ENCODE results near the gene WNT5A. TPM values are rescaled to one million over a fixed set of nuclear protein-coding genes. Genes with fewer than 3 reads are reported as not detected.

Gene WNT5A
- total RNA-seq, 4 donors from 2014 or later = 6.2 to 96.5 (median 23.1) TPM

DNA sequence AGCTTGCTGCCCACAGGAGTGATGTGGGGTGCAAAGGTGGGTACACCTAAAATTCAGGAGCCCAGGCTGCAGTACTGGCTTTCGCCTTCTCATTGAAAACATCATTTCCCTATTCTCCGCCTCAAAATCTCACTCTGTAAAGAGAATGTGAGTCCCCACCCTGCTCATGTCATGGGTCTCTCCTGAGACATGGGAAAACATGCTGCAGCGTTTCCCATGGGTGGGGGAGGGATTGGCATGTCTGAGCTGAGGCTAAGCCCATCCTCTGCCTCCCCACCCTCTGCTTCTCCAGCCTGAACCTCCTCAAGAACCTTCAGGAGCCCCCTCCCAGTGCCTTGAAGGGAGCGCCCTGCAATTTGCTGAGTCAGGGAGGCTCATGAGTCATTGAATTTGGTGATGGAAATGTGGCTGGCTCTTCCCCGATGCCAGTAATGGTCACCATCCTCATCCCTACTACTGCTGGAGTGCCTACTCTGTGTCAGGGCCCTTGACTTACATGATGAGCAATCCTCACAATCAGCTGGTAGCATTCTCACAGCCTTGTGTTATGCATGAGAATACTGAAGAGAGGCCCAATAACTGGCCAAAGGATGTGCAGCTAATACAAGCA, 28.8 kb downstream of the WNT5A start:
- no peak for DNase-seq
- no peak overlapping the region for H3K27ac ChIP-seq
- H3K4me3 ChIP-seq = no peak overlapping the region
- no peaks in the 10 kb centered on the region for H3K4me1 ChIP-seq
- TF ChIP-seq, protein P1, sequence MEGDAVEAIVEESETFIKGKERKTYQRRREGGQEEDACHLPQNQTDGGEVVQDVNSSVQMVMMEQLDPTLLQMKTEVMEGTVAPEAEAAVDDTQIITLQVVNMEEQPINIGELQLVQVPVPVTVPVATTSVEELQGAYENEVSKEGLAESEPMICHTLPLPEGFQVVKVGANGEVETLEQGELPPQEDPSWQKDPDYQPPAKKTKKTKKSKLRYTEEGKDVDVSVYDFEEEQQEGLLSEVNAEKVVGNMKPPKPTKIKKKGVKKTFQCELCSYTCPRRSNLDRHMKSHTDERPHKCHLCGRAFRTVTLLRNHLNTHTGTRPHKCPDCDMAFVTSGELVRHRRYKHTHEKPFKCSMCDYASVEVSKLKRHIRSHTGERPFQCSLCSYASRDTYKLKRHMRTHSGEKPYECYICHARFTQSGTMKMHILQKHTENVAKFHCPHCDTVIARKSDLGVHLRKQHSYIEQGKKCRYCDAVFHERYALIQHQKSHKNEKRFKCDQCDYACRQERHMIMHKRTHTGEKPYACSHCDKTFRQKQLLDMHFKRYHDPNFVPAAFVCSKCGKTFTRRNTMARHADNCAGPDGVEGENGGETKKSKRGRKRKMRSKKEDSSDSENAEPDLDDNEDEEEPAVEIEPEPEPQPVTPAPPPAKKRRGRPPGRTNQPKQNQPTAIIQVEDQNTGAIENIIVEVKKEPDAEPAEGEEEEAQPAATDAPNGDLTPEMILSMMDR (IDR thresholded peaks at IDR 0.05) = no peak
- no peak for TF ChIP-seq POLR2A (IDR thresholded peaks at IDR 0.05)
- no peaks in the 10 kb centered on the region for H3K9me3 ChIP-seq
- no peaks in the 10 kb centered on the region for H3K27me3 ChIP-seq
- H3K36me3 ChIP-seq = no peaks in the 10 kb centered on the region
- intact Hi-C loops (cut with DNase I; ENCODE audit: low total_unique reads) = no loop called here

DNA sequence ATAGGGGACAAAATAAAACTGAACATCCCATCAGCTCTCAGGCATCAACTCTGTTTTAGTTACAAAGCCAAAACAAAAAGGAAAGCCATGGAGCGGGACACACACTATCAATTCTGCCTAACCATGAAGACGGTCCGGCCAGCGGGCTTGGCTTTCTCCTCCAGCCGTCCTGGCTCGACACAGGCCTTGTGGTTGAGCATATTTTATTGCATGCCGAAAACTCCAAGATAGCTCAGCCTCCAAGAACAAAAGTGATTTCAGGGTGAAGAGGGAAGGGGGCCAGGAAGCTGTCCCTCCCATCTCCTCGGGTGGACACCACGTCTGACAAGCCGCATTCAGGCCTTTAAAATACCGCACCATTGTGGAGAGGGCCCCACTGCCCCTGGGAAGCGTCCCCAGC, 31.2 kb downstream of the WNT5A start:
- DNase-seq = no peak
- Histone ChIP-seq H3K9me3 (no peaks in the 10 kb centered on the region), H3K27me3 (no peaks in the 10 kb centered on the region), H3K36me3 (no peaks in the 10 kb centered on the region), H3K4me1 (no peaks in the 10 kb centered on the region), H3K4me3 (no peak overlapping the region), H3K27ac (no peak overlapping the region)
- intact Hi-C loops (cut with DNase I; ENCODE audit: low total_unique reads) = no loop called here
- TF ChIP-seq, protein P1 (IDR thresholded peaks at IDR 0.05) = no peak
- no peak for TF ChIP-seq POLR2A (IDR thresholded peaks at IDR 0.05)

DNA sequence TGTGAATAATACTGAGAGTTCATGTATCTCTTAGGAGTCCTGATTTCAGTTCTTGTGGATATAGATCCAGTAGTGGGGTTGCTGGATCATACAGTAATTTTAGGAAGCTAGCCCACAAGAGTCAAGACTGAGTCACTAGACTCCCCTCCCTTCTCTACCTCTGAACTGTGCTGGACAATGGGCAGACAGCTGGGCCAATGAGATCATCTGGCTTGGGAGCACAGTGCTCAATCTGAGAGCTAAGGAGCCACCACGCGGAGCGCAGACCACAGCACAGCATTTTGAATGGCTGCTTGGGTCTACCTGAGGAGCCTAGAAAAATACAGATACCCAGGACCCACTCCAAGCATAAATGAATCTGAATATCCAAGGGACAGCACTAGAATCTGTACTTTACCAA, 32.5 kb downstream of the WNT5A start:
- Histone ChIP-seq H3K4me1 (no peaks in the 10 kb centered on the region), H3K27ac (no peak overlapping the region), H3K36me3 (no peaks in the 10 kb centered on the region), H3K9me3 (no peaks in the 10 kb centered on the region), H3K4me3 (no peak overlapping the region), H3K27me3 (no peaks in the 10 kb centered on the region)
- TF ChIP-seq POLR2A (IDR thresholded peaks at IDR 0.05) = no peak
- TF ChIP-seq, protein P1 (IDR thresholded peaks at IDR 0.05) = no peak
- intact Hi-C loops (cut with DNase I; ENCODE audit: low total_unique reads) = no loop called here
- DNase-seq = no peak

DNA sequence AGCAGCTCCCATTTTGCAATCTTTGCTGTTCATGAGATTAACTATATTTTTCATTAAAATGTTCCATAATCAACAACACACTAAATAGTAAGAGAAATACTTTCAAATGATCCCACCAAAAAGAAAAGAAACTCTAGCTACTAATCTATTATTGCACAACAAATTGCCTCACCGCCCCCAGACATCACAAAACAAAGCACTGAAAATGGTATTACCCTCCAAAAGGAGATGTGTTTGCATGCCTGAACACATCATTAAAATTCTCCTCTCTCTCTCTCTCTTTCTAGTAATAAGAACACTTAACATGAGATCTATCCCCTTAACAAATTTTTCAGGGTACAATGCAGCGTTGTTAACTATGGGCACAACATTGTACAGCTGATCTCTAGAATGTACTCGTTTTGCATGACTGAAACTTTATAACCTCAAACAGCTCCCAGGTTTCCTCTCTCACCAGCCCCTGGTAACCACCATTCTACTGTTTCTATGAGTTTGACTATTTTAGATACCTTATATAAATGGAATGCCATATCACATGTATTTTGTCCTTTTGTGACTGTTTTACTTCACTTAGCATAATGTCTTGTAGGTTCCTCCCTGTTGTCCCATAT, 33.1 kb downstream of the WNT5A start:
- TF ChIP-seq, protein P1 (IDR thresholded peaks at IDR 0.05) = no peak
- TF ChIP-seq POLR2A (IDR thresholded peaks at IDR 0.05) = no peak
- no peaks in the 10 kb centered on the region for H3K4me1 ChIP-seq
- DNase-seq = no peak
- H3K27me3 ChIP-seq = no peaks in the 10 kb centered on the region
- H3K4me3 ChIP-seq = no peak overlapping the region
- no peaks in the 10 kb centered on the region for H3K36me3 ChIP-seq
- intact Hi-C loops (cut with DNase I; ENCODE audit: low total_unique reads) = no loop called here
- H3K9me3 ChIP-seq = no peaks in the 10 kb centered on the region
- no peak overlapping the region for H3K27ac ChIP-seq

DNA sequence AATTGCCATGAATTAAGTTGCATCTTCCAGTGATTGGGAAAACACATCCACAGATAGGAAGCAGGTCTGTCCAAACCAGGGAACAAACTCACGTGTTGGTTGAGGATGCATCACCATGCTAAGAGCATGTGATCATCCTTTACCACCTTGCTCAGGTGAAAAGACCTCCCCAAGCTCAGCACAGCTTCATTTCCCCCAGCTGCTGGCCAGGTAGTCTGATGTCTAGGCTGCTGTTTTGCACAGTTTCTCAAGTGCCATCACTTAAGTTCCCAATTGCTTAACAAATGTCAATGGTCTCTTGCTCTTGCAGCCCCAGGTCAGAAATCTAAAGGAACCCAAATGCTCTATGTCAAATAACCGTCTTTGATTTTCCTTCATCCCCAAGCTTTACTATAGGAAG, 34.2 kb downstream of the WNT5A start:
- no peak for DNase-seq
- H3K4me3 ChIP-seq = no peak overlapping the region
- H3K27me3 ChIP-seq = no peaks in the 10 kb centered on the region
- H3K36me3 ChIP-seq = no peaks in the 10 kb centered on the region
- H3K9me3 ChIP-seq = no peaks in the 10 kb centered on the region
- H3K4me1 ChIP-seq = no peaks in the 10 kb centered on the region
- no peak overlapping the region for H3K27ac ChIP-seq
- intact Hi-C loops (cut with DNase I; ENCODE audit: low total_unique reads) = no loop called here
- TF ChIP-seq, protein P1 (IDR thresholded peaks at IDR 0.05) = no peak
- no peak for TF ChIP-seq POLR2A (IDR thresholded peaks at IDR 0.05)

Measured in uterus (tissue), 4 donors.